Measurements from ENCODE around the gene TUB.

The TUB gene

GRCh38 chr11:8093931-8094575 is 13.0 kb downstream of the TUB start:
- no peak for DNase-seq

DNA sequence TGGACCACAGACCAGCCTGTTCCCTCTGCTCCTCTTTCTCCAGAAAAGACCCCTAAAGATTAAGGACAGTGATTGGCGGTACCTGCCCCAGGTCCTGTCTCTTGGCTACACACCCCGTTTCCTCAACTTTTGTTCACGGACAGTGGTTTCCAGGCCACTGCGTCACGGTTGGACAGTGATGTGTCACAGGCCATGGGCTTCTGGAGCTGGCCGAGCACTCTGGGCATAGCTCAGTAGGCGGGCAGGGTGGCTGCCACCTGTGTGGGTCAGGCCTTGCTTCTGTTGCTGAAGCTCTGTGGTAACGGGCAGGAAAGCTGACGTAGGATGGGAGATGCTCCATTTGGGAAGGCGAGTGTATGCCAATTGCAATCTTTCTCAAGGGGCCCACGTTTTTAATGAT is 13.6 kb downstream of the TUB start:
- no peak for DNase-seq

DNA sequence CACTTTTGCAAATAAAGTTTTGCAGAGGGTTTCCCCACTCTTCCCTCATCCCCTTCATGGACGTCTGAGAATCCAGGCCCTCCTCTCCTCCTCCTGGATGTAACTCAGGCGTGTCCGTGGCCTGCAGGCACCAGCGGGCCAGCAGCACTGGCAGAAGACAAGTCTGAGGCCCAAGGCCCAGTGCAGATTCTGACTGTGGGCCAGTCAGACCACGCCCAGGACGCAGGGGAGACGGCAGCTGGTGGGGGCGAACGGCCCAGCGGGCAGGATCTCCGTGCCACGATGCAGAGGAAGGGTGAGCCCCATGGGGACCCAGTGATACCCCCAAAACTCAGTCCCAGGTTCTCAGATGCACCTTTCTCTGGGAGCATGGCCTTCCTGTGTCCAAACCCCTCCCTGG is 14.4 kb downstream of the TUB start:
- no peak for DNase-seq

- no peak for DNase-seq
Observed at GRCh38 chr11:8095806-8096522, 15.0 kb downstream of the TUB start.

DNA sequence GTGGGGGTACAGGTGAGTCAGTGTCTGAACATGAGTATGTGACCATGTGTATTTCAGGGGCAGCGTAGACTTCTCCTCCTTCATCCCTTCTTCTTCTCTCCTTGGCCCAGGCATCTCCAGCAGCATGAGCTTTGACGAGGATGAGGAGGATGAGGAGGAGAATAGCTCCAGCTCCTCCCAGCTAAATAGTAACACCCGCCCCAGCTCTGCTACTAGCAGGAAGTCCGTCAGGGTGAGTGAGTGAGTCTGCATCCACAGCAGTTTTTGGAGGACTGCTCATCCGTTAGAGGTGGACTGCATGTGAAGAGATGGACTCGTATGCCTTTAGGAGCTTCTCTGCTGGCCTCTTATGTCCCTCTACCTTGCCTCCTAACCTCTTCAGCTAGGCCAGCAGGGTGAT is 15.6 kb downstream of the TUB start:
- DNase-seq, result no peak

DNA sequence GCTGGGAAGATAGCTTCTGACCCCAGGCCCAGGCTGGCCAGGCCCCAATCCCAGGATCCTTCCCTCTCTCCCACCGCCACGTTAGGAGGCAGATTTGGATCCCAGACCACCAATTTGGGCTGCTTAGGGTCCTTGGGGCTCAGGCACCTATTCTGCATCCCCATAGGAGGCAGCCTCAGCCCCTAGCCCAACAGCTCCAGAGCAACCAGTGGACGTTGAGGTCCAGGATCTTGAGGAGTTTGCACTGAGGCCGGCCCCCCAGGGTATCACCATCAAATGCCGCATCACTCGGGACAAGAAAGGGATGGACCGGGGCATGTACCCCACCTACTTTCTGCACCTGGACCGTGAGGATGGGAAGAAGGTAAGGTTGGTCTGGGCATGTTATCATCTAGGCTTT is 16.1 kb downstream of the TUB start:
- no peak for DNase-seq

DNA sequence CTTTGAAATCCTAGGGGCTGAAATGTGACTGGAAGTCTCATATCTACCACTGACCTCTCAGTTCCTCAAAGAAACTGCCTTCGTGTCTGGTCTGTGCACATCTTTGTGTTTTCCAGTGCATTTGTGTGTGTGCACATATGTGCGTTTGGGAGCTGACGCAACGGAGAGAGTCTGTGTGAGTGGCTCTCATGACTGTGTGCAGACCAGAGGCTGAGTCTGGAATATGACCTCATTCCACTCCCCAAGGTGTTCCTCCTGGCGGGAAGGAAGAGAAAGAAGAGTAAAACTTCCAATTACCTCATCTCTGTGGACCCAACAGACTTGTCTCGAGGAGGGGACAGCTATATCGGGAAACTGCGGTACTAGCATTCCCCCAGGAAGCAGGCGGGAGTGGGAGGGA is 16.5 kb downstream of the TUB start:
- no peak for DNase-seq

DNA sequence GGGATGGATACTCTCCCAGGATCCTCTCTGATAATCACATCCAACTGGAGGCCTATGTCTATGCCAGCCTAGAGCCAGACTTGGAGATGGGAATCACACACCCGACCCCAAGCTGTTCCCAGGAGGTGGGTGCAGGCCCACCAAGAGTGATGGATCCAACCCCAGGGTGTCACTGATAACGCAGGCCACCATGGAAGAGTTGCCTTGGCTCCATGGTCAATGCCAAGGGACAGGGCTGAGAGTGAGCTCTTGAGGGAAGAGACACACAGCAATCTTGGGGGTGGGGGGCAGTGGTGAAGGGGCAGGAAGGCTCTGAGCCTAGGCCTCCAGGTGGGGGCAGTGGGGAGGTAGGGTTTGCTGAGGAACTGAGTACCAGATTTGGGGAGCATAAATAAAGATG is 16.9 kb downstream of the TUB start:
- DNase-seq, result no peak

GRCh38 chr11:8098361-8098760 is 17.4 kb downstream of the TUB start:
- DNase-seq, result no peak

GRCh38 chr11:8098879-8099278 is 17.9 kb downstream of the TUB start:
- DNase-seq, result no peak

- DNase-seq, result peak; percentile 18
Observed at GRCh38 chr11:8099291-8099899, 18.4 kb downstream of the TUB start.

GRCh38 chr11:8100158-8100557 is 19.1 kb downstream of the TUB start:
- no peak for DNase-seq

GRCh38 chr11:8100605-8101004 is 19.6 kb downstream of the TUB start:
- no peak for DNase-seq

DNA sequence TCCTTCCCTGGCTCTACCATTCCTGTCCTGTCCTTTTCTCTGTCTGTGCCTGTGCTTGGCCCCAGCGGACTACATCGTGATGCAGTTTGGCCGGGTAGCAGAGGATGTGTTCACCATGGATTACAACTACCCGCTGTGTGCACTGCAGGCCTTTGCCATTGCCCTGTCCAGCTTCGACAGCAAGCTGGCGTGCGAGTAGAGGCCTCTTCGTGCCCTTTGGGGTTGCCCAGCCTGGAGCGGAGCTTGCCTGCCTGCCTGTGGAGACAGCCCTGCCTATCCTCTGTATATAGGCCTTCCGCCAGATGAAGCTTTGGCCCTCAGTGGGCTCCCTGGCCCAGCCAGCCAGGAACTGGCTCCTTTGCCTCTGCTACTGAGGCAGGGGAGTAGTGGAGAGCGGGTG is 20.4 kb downstream of the TUB start:
- DNase-seq, result no peak

DNA sequence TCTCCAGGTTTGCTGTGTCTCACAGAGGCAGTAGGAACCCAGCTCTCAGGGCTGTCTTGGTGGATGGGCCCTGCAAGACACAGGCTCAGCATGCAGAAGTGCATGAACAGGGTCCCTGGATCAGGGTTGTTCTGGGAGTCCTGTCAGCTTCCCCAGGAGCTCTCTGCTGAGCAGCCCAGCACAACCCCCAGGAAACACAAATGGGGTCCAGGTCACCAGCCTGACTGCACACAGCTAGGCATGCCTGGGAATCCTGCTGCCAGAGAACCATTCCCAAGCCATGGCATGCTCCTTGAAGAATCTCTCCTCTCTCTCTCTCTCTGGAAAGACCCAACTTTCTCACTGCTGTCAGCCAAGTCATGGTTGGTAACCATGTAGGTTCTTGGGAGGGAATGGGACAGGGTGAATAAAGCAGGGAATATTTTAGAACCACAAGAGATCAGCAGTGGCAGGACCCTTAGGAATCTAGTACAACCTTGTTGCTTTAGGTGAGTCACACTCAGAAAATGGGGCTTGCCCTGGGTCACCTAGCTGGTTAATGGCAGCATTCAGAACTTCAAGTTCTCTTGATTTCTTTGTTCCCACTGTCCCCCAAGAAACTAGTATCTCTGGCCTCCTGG is 21.4 kb downstream of the TUB start:
- no peak for DNase-seq

DNA sequence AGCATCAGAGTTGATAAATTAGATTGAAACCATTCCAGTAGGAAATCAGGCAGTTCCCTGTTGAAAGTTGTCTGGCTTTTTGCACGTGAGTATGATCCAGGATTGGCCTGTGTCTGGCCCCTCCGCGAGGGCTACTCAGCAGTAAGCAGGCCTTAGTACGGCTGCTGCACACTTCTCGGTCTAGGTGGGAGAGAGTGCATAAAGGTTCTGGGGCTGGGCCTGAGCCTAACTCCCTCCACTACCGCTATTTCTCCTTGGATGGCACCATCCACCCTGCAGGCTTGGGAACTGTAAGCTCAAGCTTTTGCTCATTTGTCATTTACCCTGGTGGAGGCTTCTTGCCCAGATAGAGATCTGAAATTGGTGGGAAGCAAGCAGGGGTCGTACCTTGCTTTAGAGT is 22.0 kb downstream of the TUB start:
- no peak for DNase-seq

DNA sequence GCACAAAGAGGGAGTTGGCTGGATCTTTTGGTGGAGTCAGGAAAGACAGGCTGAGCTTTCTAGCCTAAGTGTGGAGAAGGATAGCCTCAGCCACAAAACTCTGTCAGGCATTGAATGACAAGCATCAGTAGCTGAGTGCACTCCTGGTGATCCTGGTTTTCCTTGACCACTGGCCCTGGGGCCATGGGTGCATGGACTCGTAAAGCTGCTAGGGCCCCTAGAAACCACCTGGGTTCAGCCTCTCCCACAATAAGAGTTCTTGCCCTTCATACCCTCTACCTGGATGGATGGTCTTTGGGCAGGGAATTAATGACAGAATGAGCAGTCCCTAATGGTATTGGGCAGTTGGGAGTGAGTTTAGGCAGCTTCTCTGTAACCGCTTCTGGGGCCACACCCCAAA is 22.9 kb downstream of the TUB start:
- DNase-seq, result no peak

GRCh38 chr11:8105133-8105532 is 24.1 kb downstream of the TUB start:
- DNase-seq, result no peak

DNA sequence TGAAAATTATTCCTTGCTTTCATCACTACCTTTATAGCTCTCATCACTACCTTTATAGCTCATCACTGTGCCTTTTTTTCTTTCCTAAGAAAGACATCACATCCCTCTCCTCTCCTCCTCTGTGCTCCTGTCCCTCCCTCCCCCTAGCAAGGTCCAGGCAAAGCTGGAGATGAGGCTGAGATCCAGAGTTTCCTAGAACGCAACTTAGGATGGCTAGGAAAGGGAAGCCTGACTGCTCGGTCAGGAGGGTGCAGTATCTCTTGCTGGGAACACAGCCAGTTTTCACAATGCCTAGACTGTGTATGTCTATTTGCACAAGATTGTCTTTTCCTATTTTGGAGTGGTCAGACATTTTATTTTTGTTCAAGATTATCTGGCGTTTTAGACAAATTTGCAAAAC is 24.7 kb downstream of the TUB start:
- no peak for DNase-seq

DNA sequence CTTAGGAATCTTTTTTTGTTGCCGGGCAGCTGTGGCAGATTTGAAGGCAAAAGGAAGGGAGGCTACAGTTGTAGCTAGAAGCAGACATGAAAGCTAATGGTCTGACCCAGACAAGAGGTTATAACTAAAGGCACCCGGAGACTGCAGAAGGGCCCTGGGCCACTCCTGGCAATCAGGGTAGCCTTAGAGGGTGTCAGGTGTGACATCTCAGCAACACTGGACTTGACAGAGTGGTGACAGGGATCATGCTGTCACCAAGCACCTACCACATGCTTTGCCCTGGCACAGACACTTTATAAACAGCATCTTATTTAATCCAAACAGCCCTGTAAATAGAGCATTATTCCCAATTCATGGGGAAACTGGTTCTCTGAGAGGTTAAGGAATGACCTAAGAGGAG is 25.7 kb downstream of the TUB start:
- no peak for DNase-seq

DNA sequence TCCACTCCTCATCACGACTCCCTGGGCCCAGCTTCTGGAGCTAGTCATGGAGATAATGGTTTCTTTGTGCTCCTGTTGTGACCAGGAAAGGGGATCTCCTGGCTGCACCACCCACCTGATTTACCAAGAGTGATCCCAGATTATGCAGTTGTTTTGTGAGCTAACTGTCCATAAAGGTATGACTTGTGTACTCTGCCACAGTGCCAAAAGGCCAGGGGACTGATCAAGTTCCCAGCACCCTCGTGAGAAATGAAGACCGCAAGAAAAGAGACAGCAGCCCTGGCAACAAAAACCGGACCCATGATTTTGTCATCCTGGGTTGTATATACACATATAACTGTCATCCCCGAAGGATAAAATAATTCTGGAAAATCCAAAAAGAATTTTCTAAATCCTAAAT is 26.6 kb downstream of the TUB start:
- DNase-seq, result no peak

DNA sequence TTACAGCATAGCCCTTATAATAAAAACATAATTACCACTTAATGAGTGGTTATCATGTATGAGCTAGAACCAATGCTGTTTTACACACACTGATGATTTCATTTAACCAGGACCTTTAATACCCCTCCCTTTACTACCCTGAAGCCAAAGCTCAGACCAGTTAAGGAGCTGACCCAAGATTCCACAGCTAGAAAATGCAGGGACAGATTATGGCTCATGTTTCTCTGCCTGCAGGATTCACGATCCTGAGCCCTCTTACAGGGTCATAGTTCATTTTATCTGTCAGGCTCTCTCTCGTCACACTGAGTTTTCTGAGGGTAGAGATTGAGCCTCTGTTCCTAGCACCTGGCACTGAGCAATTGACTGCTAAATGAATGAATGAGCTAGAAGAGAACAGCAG is 27.4 kb downstream of the TUB start:
- DNase-seq, result no peak

GRCh38 chr11:8109675-8110074 is 28.7 kb downstream of the TUB start:
- DNase-seq, result no peak

DNA sequence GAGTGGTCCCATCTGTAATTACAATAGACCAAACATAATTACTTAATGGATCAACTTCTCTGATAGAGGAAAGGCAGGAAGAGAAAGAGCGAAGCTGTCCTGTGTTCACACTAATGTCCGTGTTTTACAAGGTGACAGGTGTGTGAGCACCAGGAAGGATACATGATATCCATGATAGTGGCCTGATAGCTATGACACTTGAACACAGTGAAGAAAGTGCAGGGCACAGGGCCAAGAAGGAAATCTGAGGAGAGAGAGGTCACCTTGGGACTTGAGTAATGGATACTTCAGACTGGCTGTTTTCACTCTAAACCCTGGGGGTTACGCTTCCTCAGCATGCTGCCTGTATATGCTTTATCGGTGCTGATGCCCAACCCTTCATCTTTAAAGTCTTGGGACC is 29.4 kb downstream of the TUB start:
- DNase-seq, result peak; percentile 14

Data from NCI-H2029 treated with DMSO at 0.1 percent for 48 hours (cell line).